Mesendoderm (in vitro differentiated cells): ENCODE data around the gene GNG13.

Experiments
- DNase-seq: peaks from one replicate; pipeline ENCODE4 v3.0.0; 2013
- H2AK5ac ChIP-seq: 2 replicates; pipeline ENCODE4 v1.6.1; 2013; ENCODE audit warnings: low read length, inconsistent platforms
- H2BK120ac ChIP-seq: 2 replicates; pipeline ENCODE4 v1.6.1; 2013; ENCODE audit warnings: low read depth, mild to moderate bottlenecking, low read length, moderate library complexity, mixed read lengths
- H2BK15ac ChIP-seq: replicated peaks from 2 replicates; pipeline ENCODE4 v1.6.1; 2013; ENCODE audit warnings: low read depth, mild to moderate bottlenecking, moderate library complexity
- H2BK5ac ChIP-seq: 2 replicates; pipeline ENCODE4 v1.6.1; 2013; ENCODE audit warnings: low read length, inconsistent platforms
- H3K18ac ChIP-seq: 2 replicates; pipeline ENCODE4 v1.6.1; 2013; ENCODE audit warnings: mild to moderate bottlenecking, low read length, mixed read lengths
- H3K23ac ChIP-seq: one replicate; pipeline ENCODE4 v1.6.1; 2013; ENCODE audit warnings: low read length
- H3K27ac ChIP-seq: 2 replicates; pipeline ENCODE4 v1.5.1; 2013; ENCODE audit warnings: low read depth, mild to moderate bottlenecking, inconsistent platforms, low read length, moderate library complexity
- H3K27me3 ChIP-seq: 2 replicates; pipeline ENCODE4 v1.6.1; 2013; ENCODE audit warnings: low read length, control low read depth, mild to moderate bottlenecking, inconsistent platforms; ENCODE audit not compliant: insufficient read depth, poor library complexity
- H3K36me3 ChIP-seq: 2 replicates; pipeline ENCODE4 v1.6.1; 2013; ENCODE audit warnings: low read length, inconsistent platforms; ENCODE audit not compliant: control insufficient read depth, insufficient read depth
- H3K4ac ChIP-seq: one replicate; pipeline ENCODE4 v1.6.1; 2013; ENCODE audit warnings: low read depth, mild to moderate bottlenecking, low read length, moderate library complexity
- H3K4me1 ChIP-seq: 2 replicates; pipeline ENCODE4 v1.6.1; 2013; ENCODE audit warnings: low read depth, low read length, inconsistent platforms; ENCODE audit not compliant: control insufficient read depth
- H3K4me2 ChIP-seq: 2 replicates; pipeline ENCODE4 v1.6.1; 2013; ENCODE audit warnings: low read length
- H3K4me3 ChIP-seq: 2 replicates; pipeline ENCODE4 v1.5.1; 2013; ENCODE audit warnings: mild to moderate bottlenecking, low read length
- H3K56ac ChIP-seq: one replicate; pipeline ENCODE4 v1.6.1; 2013; ENCODE audit warnings: low read length
- H3K79me1 ChIP-seq: 2 replicates; pipeline ENCODE4 v1.6.1; 2013; ENCODE audit warnings: low read length, inconsistent platforms
- H3K79me2 ChIP-seq: 2 replicates; pipeline ENCODE4 v1.6.1; 2013; ENCODE audit warnings: mild to moderate bottlenecking, low read length; ENCODE audit not compliant: control insufficient read depth, insufficient read depth
- H3K9ac ChIP-seq: 2 replicates; pipeline ENCODE4 v1.6.1; 2013; ENCODE audit warnings: low read length, inconsistent platforms
- H4K5ac ChIP-seq: one replicate; pipeline ENCODE4 v1.6.1; 2013; ENCODE audit warnings: low read length
- H4K8ac ChIP-seq: one replicate; pipeline ENCODE4 v1.6.1; 2013; ENCODE audit warnings: low read depth, mild to moderate bottlenecking, control low read depth, low read length, moderate library complexity
- WGBS: extraction: QIAGEN DNeasy Blood & Tissue Kit; methylation state at CpG from one replicate; pipeline ENCODE4 v1.1.7; 2013; ENCODE audit warnings: low lambda C conversion rate, missing lambda C conversion rate; ENCODE audit not compliant: insufficient coverage; ENCODE audit errors: extremely low coverage; 5-methylcytosine and 5-hydroxymethylcytosine counted together

Gene GNG13

DNA sequence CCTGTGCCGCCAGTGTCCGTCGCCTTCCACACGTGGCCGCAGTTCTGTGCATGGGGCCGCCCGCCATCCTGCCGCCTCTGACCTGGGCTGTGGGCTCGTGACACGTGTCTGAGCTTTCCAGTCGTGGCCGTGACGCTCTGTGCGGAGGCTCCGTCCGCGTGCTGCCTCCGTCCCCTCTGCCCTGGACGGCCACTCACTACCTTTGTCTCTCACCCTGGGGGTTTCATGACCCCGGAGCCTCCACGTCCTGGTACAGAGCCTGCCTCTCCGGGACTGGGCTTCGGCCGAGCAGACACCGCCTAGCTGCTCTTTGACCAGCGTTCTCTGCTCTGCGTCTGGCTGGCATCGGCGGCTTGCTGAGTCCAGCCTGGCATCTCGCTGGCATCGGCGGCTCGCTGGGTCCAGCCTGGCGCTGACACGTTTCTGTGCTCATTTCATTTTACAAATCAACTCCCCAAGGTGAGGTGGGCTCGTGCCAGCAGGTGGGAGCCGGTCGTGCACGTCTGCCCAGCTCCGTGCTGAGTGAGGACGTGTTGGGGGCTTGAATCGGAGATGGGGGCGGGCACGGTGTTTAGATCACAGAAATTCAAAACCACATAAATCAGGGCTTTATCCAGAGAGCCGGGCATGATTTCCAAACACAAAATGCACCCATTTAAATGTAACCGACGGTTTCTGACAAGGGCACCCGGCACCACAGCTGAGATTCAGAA is 44.3 kb upstream of the GNG13 start:
- Histone ChIP-seq H3K9ac (no peak overlapping the region), H3K23ac (no peak overlapping the region), H3K4me1 (no peaks in the 10 kb centered on the region), H4K8ac (no peak overlapping the region), H3K79me2 (no peaks in the 10 kb centered on the region), H3K56ac (no peak overlapping the region), H2BK120ac (no peak overlapping the region), H3K4me2 (no peak overlapping the region), H3K4ac (no peak overlapping the region), H2AK5ac (no peak overlapping the region), H2BK15ac (no peak overlapping the region), H4K5ac (no peak overlapping the region), H2BK5ac (no peak overlapping the region), H3K18ac (no peak overlapping the region), H3K27me3 (no peaks in the 10 kb centered on the region), H3K27ac (no peak overlapping the region), H3K36me3 (no peaks in the 10 kb centered on the region), H3K79me1 (no peaks in the 10 kb centered on the region), H3K4me3 (no peak overlapping the region)
- no CpG with 5 or more reads among the region's 48 CpGs for WGBS
- no peak for DNase-seq

DNA sequence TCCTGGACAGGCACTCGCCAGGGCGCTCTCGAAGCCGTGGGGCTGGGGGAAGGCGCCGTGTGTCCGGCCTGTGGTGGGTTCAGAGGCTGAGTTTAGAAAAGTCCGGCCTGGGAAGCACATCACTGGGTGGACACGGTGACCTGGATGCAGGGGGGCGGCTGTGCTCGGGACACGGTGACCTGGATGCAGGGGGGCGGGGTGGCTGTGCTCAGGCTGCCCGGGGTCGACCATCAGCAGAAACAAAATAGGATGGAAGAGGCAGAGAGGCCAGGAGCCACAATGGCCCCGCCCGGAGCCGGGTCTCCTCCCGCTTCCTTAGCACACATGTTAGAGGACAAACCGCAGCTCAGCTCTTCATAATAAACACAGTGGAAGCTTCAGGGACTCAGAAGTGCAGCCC is 43.2 kb upstream of the GNG13 start:
- Histone ChIP-seq H2BK120ac (no peak overlapping the region), H3K4ac (no peak overlapping the region), H2BK5ac (no peak overlapping the region), H3K9ac (no peak overlapping the region), H3K4me2 (no peak overlapping the region), H3K4me3 (no peak overlapping the region), H3K79me2 (no peaks in the 10 kb centered on the region), H3K27ac (no peak overlapping the region), H3K4me1 (no peaks in the 10 kb centered on the region), H3K56ac (no peak overlapping the region), H3K23ac (no peak overlapping the region), H2BK15ac (no peak overlapping the region), H3K18ac (no peak overlapping the region), H4K8ac (no peak overlapping the region), H2AK5ac (no peak overlapping the region), H3K79me1 (no peaks in the 10 kb centered on the region), H3K27me3 (no peaks in the 10 kb centered on the region), H3K36me3 (no peaks in the 10 kb centered on the region), H4K5ac (no peak overlapping the region)
- no CpG with 5 or more reads among the region's 20 CpGs for WGBS
- no peak for DNase-seq

DNA sequence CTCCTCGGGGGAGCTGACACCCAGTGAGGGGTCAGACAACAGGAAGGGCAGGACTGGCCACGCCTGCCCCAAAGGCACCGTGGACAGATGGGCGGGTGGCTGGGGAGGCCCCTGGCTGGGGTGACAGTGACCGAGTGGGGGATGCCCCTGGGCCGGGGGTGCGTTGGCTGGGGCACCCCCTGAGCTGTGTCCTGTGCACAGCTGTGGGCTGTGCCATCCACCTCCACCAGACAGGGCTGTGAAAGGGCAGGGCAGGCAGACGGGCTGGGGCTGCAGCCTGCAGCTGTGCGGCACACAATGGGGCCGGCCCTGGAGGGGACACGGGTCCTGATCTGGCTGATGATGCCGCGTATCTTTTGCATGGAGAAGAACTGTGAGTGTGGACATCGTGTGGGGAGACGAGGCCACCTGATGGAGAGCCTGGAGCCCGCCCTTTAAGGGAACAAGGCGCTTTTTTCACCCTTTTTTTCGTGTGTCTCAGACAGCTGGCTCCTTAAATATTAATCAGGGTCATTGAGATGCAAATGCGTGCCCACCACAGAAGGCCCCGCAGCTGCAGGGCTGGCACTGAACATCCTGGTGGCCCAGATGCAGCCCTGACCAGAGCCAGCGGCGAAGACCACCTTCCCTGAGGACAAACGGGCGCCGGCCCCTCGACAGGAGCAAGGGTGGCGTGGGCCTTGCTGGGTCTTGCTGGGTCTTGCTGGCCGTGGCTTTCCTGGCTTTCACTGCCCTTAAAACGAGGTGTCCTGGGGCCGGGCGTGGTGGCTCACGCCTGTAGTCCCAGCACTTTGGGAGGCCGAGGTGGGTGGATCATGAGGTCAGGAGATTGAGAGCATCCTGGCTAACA is 42.4 kb upstream of the GNG13 start:
- H3K4ac ChIP-seq = no peak overlapping the region
- DNase-seq = no peak
- H3K27ac ChIP-seq = no peak overlapping the region
- no peaks in the 10 kb centered on the region for H3K36me3 ChIP-seq
- no peak overlapping the region for H3K4me3 ChIP-seq
- no peak overlapping the region for H3K4me2 ChIP-seq
- no peak overlapping the region for H4K5ac ChIP-seq
- H3K79me2 ChIP-seq = no peaks in the 10 kb centered on the region
- H3K79me1 ChIP-seq = no peaks in the 10 kb centered on the region
- no peak overlapping the region for H3K56ac ChIP-seq
- H2BK15ac ChIP-seq = no peak overlapping the region
- WGBS = no CpG with 5 or more reads among the region's 33 CpGs
- no peak overlapping the region for H4K8ac ChIP-seq
- H2AK5ac ChIP-seq = no peak overlapping the region
- no peak overlapping the region for H3K23ac ChIP-seq
- H2BK120ac ChIP-seq = no peak overlapping the region
- H3K4me1 ChIP-seq = no peaks in the 10 kb centered on the region
- H3K27me3 ChIP-seq = no peaks in the 10 kb centered on the region
- no peak overlapping the region for H3K18ac ChIP-seq
- H3K9ac ChIP-seq = no peak overlapping the region
- no peak overlapping the region for H2BK5ac ChIP-seq

DNA sequence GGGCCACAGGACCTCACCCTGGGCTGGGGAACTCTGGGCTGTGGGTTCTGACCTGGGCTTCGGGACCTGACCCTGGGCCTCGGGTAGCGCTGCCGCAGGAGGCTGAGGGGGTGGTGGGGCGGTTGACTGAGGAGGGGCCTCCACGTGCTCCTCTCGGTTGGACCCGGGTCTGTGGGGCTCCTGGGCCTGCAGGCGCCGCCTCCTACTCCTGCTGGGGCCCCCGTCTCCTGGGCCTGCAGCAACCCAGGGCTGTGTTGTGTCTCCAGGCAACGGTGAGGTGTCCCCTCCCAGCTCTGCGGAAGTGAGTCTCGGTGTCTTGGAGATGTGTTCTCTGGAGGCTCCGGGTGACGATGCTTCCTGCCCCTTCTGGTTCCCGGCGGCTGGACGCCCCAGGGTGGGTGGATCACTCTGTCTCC is 41.5 kb upstream of the GNG13 start:
- no CpG with 5 or more reads among the region's 19 CpGs for WGBS
- Histone ChIP-seq H3K4me2 (no peak overlapping the region), H3K4me3 (no peak overlapping the region), H3K36me3 (no peaks in the 10 kb centered on the region), H3K4ac (no peak overlapping the region), H3K56ac (no peak overlapping the region), H3K4me1 (no peaks in the 10 kb centered on the region), H4K8ac (no peak overlapping the region), H3K9ac (no peak overlapping the region), H3K79me1 (no peaks in the 10 kb centered on the region), H3K27ac (no peak overlapping the region), H2BK120ac (no peak overlapping the region), H2AK5ac (no peak overlapping the region), H3K18ac (no peak overlapping the region), H2BK15ac (no peak overlapping the region), H3K23ac (no peak overlapping the region), H3K79me2 (no peaks in the 10 kb centered on the region), H2BK5ac (no peak overlapping the region), H3K27me3 (no peaks in the 10 kb centered on the region), H4K5ac (no peak overlapping the region)
- no peak for DNase-seq

DNA sequence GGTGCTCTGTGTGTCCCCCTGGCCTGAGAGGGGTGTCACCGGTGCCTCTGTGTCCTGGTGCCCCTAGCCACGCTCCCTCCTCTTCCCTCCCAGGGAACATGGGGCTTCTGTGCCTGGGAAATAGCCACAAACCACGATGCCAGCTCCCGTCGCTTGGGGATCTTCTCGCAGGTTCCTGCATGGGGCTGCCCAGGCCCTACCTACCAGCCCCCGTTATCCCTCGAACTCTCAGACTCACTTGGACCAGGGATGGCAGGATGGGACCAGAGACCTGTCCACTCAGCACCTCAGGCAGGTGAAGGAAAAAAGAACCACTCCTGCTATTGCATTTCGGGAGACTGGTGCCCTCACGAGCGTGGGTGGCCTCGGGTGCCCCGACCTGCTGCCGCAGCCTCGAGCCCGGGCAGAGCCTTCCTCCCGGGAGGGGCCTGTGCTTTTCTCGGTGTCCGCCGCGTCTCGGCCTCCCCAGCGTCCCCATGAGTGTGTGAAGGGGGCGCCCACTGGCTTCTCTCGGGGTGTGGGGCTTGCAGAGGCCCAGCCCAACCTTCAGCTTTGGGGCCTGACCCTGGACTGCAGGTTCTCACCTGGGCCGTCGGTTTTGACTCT is 41.0 kb upstream of the GNG13 start:
- H2BK120ac ChIP-seq = no peak overlapping the region
- no CpG with 5 or more reads among the region's 27 CpGs for WGBS

More for the DNA sequence above, 41.0 kb upstream of the GNG13 start:
- no peak overlapping the region for H4K8ac ChIP-seq
- no peak overlapping the region for H3K4ac ChIP-seq
- H3K56ac ChIP-seq = no peak overlapping the region
- H3K79me1 ChIP-seq = no peaks in the 10 kb centered on the region
- DNase-seq = no peak
- H4K5ac ChIP-seq = no peak overlapping the region
- no peak overlapping the region for H3K27ac ChIP-seq
- H2AK5ac ChIP-seq = no peak overlapping the region
- no peak overlapping the region for H2BK5ac ChIP-seq
- H3K4me3 ChIP-seq = no peak overlapping the region
- no peaks in the 10 kb centered on the region for H3K27me3 ChIP-seq
- H2BK15ac ChIP-seq = no peak overlapping the region
- no peak overlapping the region for H3K4me2 ChIP-seq
- H3K23ac ChIP-seq = no peak overlapping the region
- H3K36me3 ChIP-seq = no peaks in the 10 kb centered on the region
- no peak overlapping the region for H3K18ac ChIP-seq
- H3K4me1 ChIP-seq = no peaks in the 10 kb centered on the region
- no peaks in the 10 kb centered on the region for H3K79me2 ChIP-seq
- no peak overlapping the region for H3K9ac ChIP-seq
